K562 (cell line): ENCODE results near the gene HYAL3. TPM values are rescaled to one million over a fixed set of nuclear protein-coding genes. Genes with fewer than 3 reads are reported as not detected.

Source experiments
- BCOR ChIP-seq: fragments of 450-650 bp; IDR thresholded peaks from 2 replicates; pipeline ENCODE4 v1.6.1; 2016
- BRF1 ChIP-seq: IDR thresholded peaks from 3 replicates; pipeline ENCODE4 v1.6.1; 2011; ENCODE audit warnings: borderline replicate concordance, mild to moderate bottlenecking; ENCODE audit not compliant: insufficient read length; ENCODE audit errors: extremely low read depth
- DIDO1 ChIP-seq: fragments of 450-650 bp; IDR thresholded peaks from 2 replicates; pipeline ENCODE4 v1.6.1; 2016; ENCODE audit warnings: low read depth, missing biosample characterization, missing genetic modification characterization
- E2F1 ChIP-seq: sonication (generic); formaldehyde crosslinking; IDR thresholded peaks from 2 replicates; pipeline ENCODE4 v1.8.1; 2023; ENCODE audit warnings: mild to moderate bottlenecking, missing genetic modification reagents, moderate library complexity
- EHMT2 ChIP-seq: fragments of 450-650 bp; IDR thresholded peaks from 2 replicates; pipeline ENCODE4 v1.6.1; 2018; ENCODE audit warnings: antibody characterized with exemption
- GTF2B ChIP-seq: IDR thresholded peaks from 2 replicates; pipeline ENCODE4 v1.6.1; 2011; ENCODE audit not compliant: insufficient read length; ENCODE audit errors: extremely low read depth
- HDAC1 ChIP-seq, 2 experiments: fragments of 450-650 bp; IDR thresholded peaks; 2 replicates each; pipeline ENCODE4 v1.6.1; 2016 to 2017; ENCODE audit warnings: inconsistent platforms in 1 of 2, mild to moderate bottlenecking in 1 of 2, moderate library complexity in 1 of 2
- KDM1A ChIP-seq, 2 experiments: fragments of 450-650 bp; IDR thresholded peaks; 2 replicates each; pipeline ENCODE4 v1.6.1; 2016; ENCODE audit warnings: mild to moderate bottlenecking in 2 of 2
- KLF1 ChIP-seq: fragments of 450-650 bp; IDR thresholded peaks from 2 replicates; pipeline ENCODE4 v1.6.1; 2016; ENCODE audit warnings: missing genetic modification characterization, missing compliant biosample characterization
- MCM2 ChIP-seq: fragments of 450-650 bp; IDR thresholded peaks from 2 replicates; pipeline ENCODE4 v1.6.1; 2017; ENCODE audit warnings: low read depth, mild to moderate bottlenecking
- NFXL1 ChIP-seq: fragments of 450-650 bp; formaldehyde crosslinking; IDR thresholded peaks from 2 replicates; pipeline ENCODE4 v1.4.0; 2021; ENCODE audit warnings: mild to moderate bottlenecking
- PML ChIP-seq: IDR thresholded peaks from 2 replicates; pipeline ENCODE4 v1.6.1; 2012; ENCODE audit warnings: low read length, inconsistent platforms
- POLR2B ChIP-seq: fragments of 450-650 bp; IDR thresholded peaks from 2 replicates; pipeline ENCODE4 v1.6.1; 2018; ENCODE audit warnings: low read depth; ENCODE audit not compliant: partially characterized antibody
- SPI1 ChIP-seq: IDR thresholded peaks from 2 replicates; pipeline ENCODE4 v1.6.1; 2011; ENCODE audit warnings: low read depth, low read length, control low read depth, borderline replicate concordance
- TAF1 ChIP-seq: IDR thresholded peaks from 2 replicates; pipeline ENCODE4 v1.6.1; 2011; ENCODE audit warnings: mild to moderate bottlenecking, low read length, moderate library complexity; ENCODE audit not compliant: insufficient read depth, control insufficient read depth, severe bottlenecking; ENCODE audit errors: extremely low read depth
- TAL1 ChIP-seq: fragments of 450-650 bp; IDR thresholded peaks from 2 replicates; pipeline ENCODE4 v1.6.1; 2016; ENCODE audit warnings: mild to moderate bottlenecking
- THAP7 ChIP-seq: fragments of 250-450 bp; sonication (Bioruptor Pico); IDR thresholded peaks from 2 replicates; pipeline ENCODE4 v1.5.0; 2021
- ZBTB5 ChIP-seq: fragments of 450-650 bp; IDR thresholded peaks from 2 replicates; pipeline ENCODE4 v1.6.1; 2017; ENCODE audit warnings: antibody characterized with exemption
- ZNF217 ChIP-seq: sonication (generic); formaldehyde crosslinking; IDR thresholded peaks from 2 replicates; pipeline ENCODE4 v1.8.0; 2022; ENCODE audit warnings: mild to moderate bottlenecking, missing genetic modification reagents
- ZNF518B ChIP-seq: fragments of 250-450 bp; sonication (Bioruptor Pico); IDR thresholded peaks from 2 replicates; pipeline ENCODE4 v1.5.0; 2021; ENCODE audit warnings: mild to moderate bottlenecking, moderate library complexity
- ZNF740 ChIP-seq, 3 experiments: fragments of 200-800 bp in 1 of 3; sonication (Bioruptor generic) in 1 of 3; sonication (generic) in 1 of 3; formaldehyde crosslinking in 1 of 3; IDR thresholded peaks; 2 replicates each; pipeline versions ENCODE4 v1.6.1 to v1.8.0; 2016 to 2022; ENCODE audit warnings: mild to moderate bottlenecking in 2 of 3, missing compliant biosample characterization in 2 of 3, missing genetic modification characterization in 2 of 3, missing genetic modification reagents in 1 of 3
- polyA plus RNA-seq, 8 experiments: library from polyadenylated mRNA; depleted of rRNA in 4 of 8; stranded (reverse) in 5 of 8; unstranded in 3 of 8; fragments of >200 nt; fragmentation: Nextera tagmentation in 2 of 8; fragmentation: Illumina TruSeq in 1 of 8; extraction: Ambion mirVana in 2 of 8; extraction: Trizol in 1 of 8; gene quantifications; 2 replicates each; pipeline versions ENCODE4 v1.2.1 to v1.2.3, GENCODE V29; 2011 to 2014; ENCODE audit warnings: inconsistent platforms in 1 of 8, missing spikeins in 1 of 8
- total RNA-seq, 7 experiments: library from RNA; depleted of rRNA in 6 of 7; stranded (reverse); fragments of >200 nt in 6 of 7; fragmentation: Illumina TruSeq in 2 of 7; extraction: Trizol in 2 of 7; gene quantifications; 2 replicates each; pipeline versions ENCODE4 v1.2.1 to v1.2.3, GENCODE V29; 2011 to 2021; ENCODE audit warnings: low replicate concordance in 1 of 7

Gene HYAL3
- total and polyA plus RNA-seq, 9 of the 15 experiments (the other 6 are each of a cell fraction or from before 2014, with no cell fraction given): 0.38 to 9.1 (median 6.8) TPM

- TF ChIP-seq MCM2 (no peak), E2F1 (no peak), ZNF217 (CRISPR knock-in tag) (no peak), NFXL1 (CRISPR knock-in tag) (no peak), EHMT2 (no peak), ZNF740 (CRISPR knock-in tag; IDR thresholded peaks at IDR 0.05) (no peak), ZNF740 (tag; IDR thresholded peaks at IDR 0.05) (no peak), BCOR (no peak), TAF1 (peak; percentile 34), BRF1 (no peak), ZNF518B (CRISPR knock-in tag) (no peak), PML (no peak), DIDO1 (tag) (no peak), SPI1 (peak; percentile 51), HDAC1 (IDR thresholded peaks at IDR 0.05) (peak in 1 of 2 experiments; percentile 44; a peak in 1 of 4 replicates), ZBTB5 (no peak), THAP7 (CRISPR knock-in tag) (no peak), KLF1 (tag) (no peak), KDM1A (IDR thresholded peaks at IDR 0.05) (no peak), TAL1 (no peak), POLR2B (no peak), GTF2B (no peak)
Measured at GRCh38 chr3:50246517-50246954, 52.7 kb downstream of the HYAL3 start (continued).
